ENCODE data around the gene CCRL2. TPM values are rescaled to one million over a fixed set of nuclear protein-coding genes. Genes with fewer than 3 reads are reported as not detected.

The CCRL2 gene
- total RNA-seq (2022; extraction: Qiagen RNA extraction), result 0.06 to 0.11 TPM (median 0.07 TPM) in 3 of 5 replicates, not detected in the others

GRCh38 chr3:46406788-46407611 lies at the start of gene CCRL2, which contains the start of gene CCR5AS:
Gene CCRL2, plus strand, starts transcription at chr3:46407259. Its CDS starts 821 bp downstream, at chr3:46408080.
Gene CCR5AS, minus strand, starts transcription at chr3:46407066.

GRCh38 chr3:46370839-46371518 lies 36.1 kb upstream of the CCRL2 start, which contains the start of gene CCR5:
Gene CCR5, plus strand, starts transcription at chr3:46370946. Its CDS starts 1,957 bp downstream, at chr3:46372903.

Other genes with a start within 250 kb of the CCRL2 start
- gene CCR1, start 198.9 kb upstream of the CCRL2 start, total RNA-seq (2022; extraction: Qiagen RNA extraction), result not detected in 5 replicates
- not detected in 5 replicates for gene CCR3, start 164.8 kb upstream of the CCRL2 start, total RNA-seq (2022; extraction: Qiagen RNA extraction)
- not detected in 5 replicates for gene CCR2, start 53.1 kb upstream of the CCRL2 start, total RNA-seq (2022; extraction: Qiagen RNA extraction)
- gene CCR5, start 36.3 kb upstream of the CCRL2 start, total RNA-seq (2022; extraction: Qiagen RNA extraction), result not detected in 5 replicates
- not detected in 5 replicates for gene LTF, start 57.6 kb downstream of the CCRL2 start, total RNA-seq (2022; extraction: Qiagen RNA extraction)
- gene RTP3, start 90.7 kb downstream of the CCRL2 start, total RNA-seq (2022; extraction: Qiagen RNA extraction), result not detected in 5 replicates
- gene LRRC2, start 159.0 kb downstream of the CCRL2 start, total RNA-seq (2022; extraction: Qiagen RNA extraction), result not detected in 5 replicates
- gene FAM240A, start 205.3 kb downstream of the CCRL2 start, total RNA-seq (2022; extraction: Qiagen RNA extraction), result not detected in 5 replicates

Data from A549 treated with AZD2906 at 1 μM for 4 hours (cell line).